ENCODE data around the gene ERC1.

ERC1 gene

GRCh38 chr12:990661-991349 is at the start of gene ERC1:
Gene ERC1, plus strand, starts transcription at chr12:991223. Its CDS starts 36,681 bp downstream, at chr12:1027904.
- no peak for DNase-seq (ENCODE audit: low read depth, low spot score)
- Histone ChIP-seq H3K27ac (ENCODE audit: low read length) (no peak within 1 kb of the TSS), H3K4me3 (ENCODE audit: low read length) (peak within 1 kb of the TSS; percentile 77), H3K36me3 (ENCODE audit: control insufficient read depth, insufficient read depth, low read length) (no peaks in the 10 kb centered on the region), H3K4me1 (ENCODE audit: control insufficient read depth, insufficient read depth, low read length) (no peaks in the 10 kb centered on the region), H3K9me3 (ENCODE audit: control insufficient read depth, insufficient read depth, low read length) (no peaks in the 10 kb centered on the region), H3K27me3 (ENCODE audit: control insufficient read depth, insufficient read depth, low read length) (no peaks in the 10 kb centered on the region)
- WGBS (ENCODE audit: insufficient coverage, insufficient read length): no CpG with 5 or more reads among the region's 87 CpGs

DNA sequence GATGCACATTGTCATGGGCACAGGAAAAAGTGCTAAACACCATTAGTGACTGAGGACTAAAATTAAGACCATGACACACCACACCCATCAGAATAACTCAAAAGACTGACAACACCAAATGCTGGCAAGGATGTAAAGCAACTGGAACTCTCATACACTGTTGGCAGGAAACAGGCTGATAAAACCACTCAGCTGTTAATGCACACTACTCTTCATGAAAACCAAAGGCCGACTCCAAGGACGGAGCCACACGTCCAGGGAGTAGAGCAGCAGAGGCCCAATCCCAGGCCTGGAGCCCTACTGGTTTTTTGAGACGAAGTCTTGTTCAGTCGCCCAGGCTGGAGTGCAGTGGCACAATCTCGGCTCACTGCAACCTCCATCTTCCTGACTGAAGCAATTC is 48.0 kb upstream of the ERC1 start:
- Histone ChIP-seq H3K4me1 (ENCODE audit: control insufficient read depth, insufficient read depth, low read length) (no peaks in the 10 kb centered on the region), H3K36me3 (ENCODE audit: control insufficient read depth, insufficient read depth, low read length) (no peaks in the 10 kb centered on the region), H3K27ac (ENCODE audit: low read length) (no peak overlapping the region), H3K4me3 (ENCODE audit: low read length) (no peak overlapping the region), H3K27me3 (ENCODE audit: control insufficient read depth, insufficient read depth, low read length) (no peaks in the 10 kb centered on the region), H3K9me3 (ENCODE audit: control insufficient read depth, insufficient read depth, low read length) (no peaks in the 10 kb centered on the region)
- no peak for DNase-seq (ENCODE audit: low read depth, low spot score)
- no CpG with 5 or more reads among the region's 6 CpGs for WGBS (ENCODE audit: insufficient coverage, insufficient read length)

DNA sequence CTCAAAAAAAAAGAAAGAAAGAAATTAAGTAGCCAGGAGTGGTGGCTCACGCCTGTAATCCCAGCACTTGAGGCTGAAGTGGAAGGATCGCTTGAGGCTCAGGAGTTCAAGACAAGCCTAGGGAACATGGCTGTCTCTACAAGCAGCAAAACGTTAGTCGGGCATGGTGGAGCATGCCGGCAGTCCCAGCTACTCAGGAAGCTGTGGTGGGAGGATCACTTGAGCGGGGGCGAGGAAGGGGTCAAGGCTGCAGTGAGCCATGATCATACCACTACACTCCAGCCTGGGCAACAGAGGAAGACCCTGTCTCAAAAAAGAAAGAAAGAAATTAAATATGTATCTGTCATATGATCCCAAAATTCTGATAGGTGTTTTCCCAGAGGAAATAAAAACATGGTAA is 46.8 kb upstream of the ERC1 start:
- Histone ChIP-seq H3K27me3 (ENCODE audit: control insufficient read depth, insufficient read depth, low read length) (no peaks in the 10 kb centered on the region), H3K36me3 (ENCODE audit: control insufficient read depth, insufficient read depth, low read length) (no peaks in the 10 kb centered on the region), H3K4me1 (ENCODE audit: control insufficient read depth, insufficient read depth, low read length) (no peaks in the 10 kb centered on the region), H3K4me3 (ENCODE audit: low read length) (no peak overlapping the region), H3K27ac (ENCODE audit: low read length) (no peak overlapping the region), H3K9me3 (ENCODE audit: control insufficient read depth, insufficient read depth, low read length) (no peaks in the 10 kb centered on the region)
- no peak for DNase-seq (ENCODE audit: low read depth, low spot score)
- no CpG with 5 or more reads among the region's 7 CpGs for WGBS (ENCODE audit: insufficient coverage, insufficient read length)

- Histone ChIP-seq H3K4me3 (ENCODE audit: low read length) (no peak overlapping the region), H3K27ac (ENCODE audit: low read length) (no peak overlapping the region), H3K27me3 (ENCODE audit: control insufficient read depth, insufficient read depth, low read length) (no peaks in the 10 kb centered on the region), H3K36me3 (ENCODE audit: control insufficient read depth, insufficient read depth, low read length) (no peaks in the 10 kb centered on the region), H3K9me3 (ENCODE audit: control insufficient read depth, insufficient read depth, low read length) (no peaks in the 10 kb centered on the region), H3K4me1 (ENCODE audit: control insufficient read depth, insufficient read depth, low read length) (no peaks in the 10 kb centered on the region)
- DNase-seq (ENCODE audit: low read depth, low spot score): no peak
Measured at GRCh38 chr12:946212-946611, 44.8 kb upstream of the ERC1 start.

DNA sequence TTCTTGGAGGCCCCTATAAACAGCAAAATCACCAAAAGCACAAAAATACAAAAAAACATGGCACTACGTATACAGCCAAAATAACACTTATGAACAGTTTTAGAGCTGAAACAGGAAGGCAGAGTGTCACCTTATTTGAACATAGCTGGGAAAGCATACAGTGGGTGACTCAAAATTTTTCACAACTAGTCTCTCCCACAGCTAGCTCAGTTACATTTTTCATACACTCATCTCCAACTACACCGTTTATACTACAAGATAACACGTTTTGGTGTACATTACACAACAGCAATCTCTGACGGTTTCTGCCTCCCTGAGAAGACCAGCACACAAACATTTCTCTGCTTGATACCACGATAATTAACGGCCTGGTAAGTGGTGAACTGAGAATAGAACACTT is 44.4 kb upstream of the ERC1 start:
- Histone ChIP-seq H3K4me1 (ENCODE audit: control insufficient read depth, insufficient read depth, low read length) (no peaks in the 10 kb centered on the region), H3K9me3 (ENCODE audit: control insufficient read depth, insufficient read depth, low read length) (no peaks in the 10 kb centered on the region), H3K4me3 (ENCODE audit: low read length) (no peak overlapping the region), H3K27ac (ENCODE audit: low read length) (no peak overlapping the region), H3K27me3 (ENCODE audit: control insufficient read depth, insufficient read depth, low read length) (no peaks in the 10 kb centered on the region), H3K36me3 (ENCODE audit: control insufficient read depth, insufficient read depth, low read length) (no peaks in the 10 kb centered on the region)
- 100% methylated on average over 1 of the region's 6 CpGs for WGBS (ENCODE audit: insufficient coverage, insufficient read length)
- no peak for DNase-seq (ENCODE audit: low read depth, low spot score)

DNA sequence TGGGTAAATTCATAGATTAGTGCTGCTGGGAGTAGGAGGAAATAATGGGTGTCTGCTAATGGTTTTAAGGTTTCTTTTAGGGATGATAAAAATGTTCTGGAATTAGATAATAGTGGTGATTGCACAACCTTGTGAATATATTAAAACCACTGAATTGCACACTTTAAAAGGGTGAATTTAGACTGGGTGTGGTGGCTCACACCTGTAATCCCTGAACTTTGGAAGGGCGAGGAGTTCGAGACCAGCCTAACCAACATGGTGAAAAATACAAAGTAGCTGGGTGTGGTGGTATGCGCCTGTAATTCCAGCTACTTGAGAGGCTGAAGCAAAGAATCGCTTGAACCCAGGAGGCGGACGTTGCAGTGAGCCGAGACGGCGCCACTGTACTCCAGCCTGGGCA is 42.8 kb upstream of the ERC1 start:
- peak overlapping the region; percentile 58; the same call in 1 of the 2 replicates for H3K4me3 ChIP-seq (ENCODE audit: low read length)
- DNase-seq (ENCODE audit: low read depth, low spot score): no peak
- no CpG with 5 or more reads among the region's 9 CpGs for WGBS (ENCODE audit: insufficient coverage, insufficient read length)
- H3K4me1 ChIP-seq (ENCODE audit: control insufficient read depth, insufficient read depth, low read length): no peaks in the 10 kb centered on the region
- no peaks in the 10 kb centered on the region for H3K27me3 ChIP-seq (ENCODE audit: control insufficient read depth, insufficient read depth, low read length)
- no peaks in the 10 kb centered on the region for H3K36me3 ChIP-seq (ENCODE audit: control insufficient read depth, insufficient read depth, low read length)
- no peak overlapping the region for H3K27ac ChIP-seq (ENCODE audit: low read length)
- H3K9me3 ChIP-seq (ENCODE audit: control insufficient read depth, insufficient read depth, low read length): no peaks in the 10 kb centered on the region

DNA sequence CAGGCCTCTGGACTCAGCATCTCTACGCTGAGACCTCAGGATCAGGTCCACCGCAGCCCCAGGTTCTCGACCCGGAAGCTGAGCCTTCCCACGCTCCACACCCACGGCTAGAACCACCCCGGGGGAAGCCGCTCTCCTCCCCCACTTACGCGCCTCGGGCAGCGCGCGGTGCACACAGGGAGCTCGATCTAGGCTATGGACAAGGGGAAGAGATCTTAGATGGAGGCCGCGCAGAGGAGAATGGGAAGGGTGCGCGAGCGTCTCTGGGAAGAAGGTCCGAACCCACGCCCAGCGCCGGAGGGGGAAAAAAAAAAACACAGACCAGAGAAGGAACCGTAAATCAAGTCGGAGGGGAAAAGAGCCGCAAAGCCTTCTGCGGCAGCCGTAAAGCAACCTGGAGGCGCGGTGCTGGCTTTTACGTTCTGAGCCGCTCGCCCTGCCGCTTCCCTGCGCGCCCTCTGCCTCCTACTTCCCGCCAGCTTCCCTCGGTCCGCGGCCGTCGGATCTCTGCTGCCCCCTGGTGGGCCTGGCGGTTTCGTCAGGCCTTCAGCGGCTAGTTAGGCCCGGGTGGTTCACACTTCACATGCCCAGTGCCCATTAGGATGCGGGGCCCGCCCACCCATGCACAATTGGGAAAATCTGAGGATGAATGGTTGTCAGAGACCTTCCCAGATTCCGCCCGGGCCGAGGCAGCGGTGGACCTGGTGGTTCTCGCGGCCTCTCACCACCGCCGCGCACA is 41.4 kb upstream of the ERC1 start, which contains the start of gene RAD52:
TSS of gene RAD52 (minus strand) at position 242 of the 739 bp plus-strand sequence. CDS start 16,636 bp downstream, outside the sequence.
- Histone ChIP-seq H3K27ac (ENCODE audit: low read length) (no peak within 1 kb of the TSS), H3K27me3 (ENCODE audit: control insufficient read depth, insufficient read depth, low read length) (no peaks in the 10 kb centered on the region), H3K9me3 (ENCODE audit: control insufficient read depth, insufficient read depth, low read length) (no peaks in the 10 kb centered on the region), H3K4me1 (ENCODE audit: control insufficient read depth, insufficient read depth, low read length) (no peaks in the 10 kb centered on the region), H3K36me3 (ENCODE audit: control insufficient read depth, insufficient read depth, low read length) (no peaks in the 10 kb centered on the region), H3K4me3 (ENCODE audit: low read length) (peak within 1 kb of the TSS; percentile 58)
- no CpG with 5 or more reads among the region's 58 CpGs for WGBS (ENCODE audit: insufficient coverage, insufficient read length)
- DNase-seq (ENCODE audit: low read depth, low spot score): peak; percentile 94

GRCh38 chr12:951176-951575 is 39.8 kb upstream of the ERC1 start:
- H3K4me3 ChIP-seq (ENCODE audit: low read length): no peak overlapping the region
- no peaks in the 10 kb centered on the region for H3K4me1 ChIP-seq (ENCODE audit: control insufficient read depth, insufficient read depth, low read length)
- H3K27ac ChIP-seq (ENCODE audit: low read length): no peak overlapping the region
- no CpG with 5 or more reads among the region's 1 CpG for WGBS (ENCODE audit: insufficient coverage, insufficient read length)
- H3K9me3 ChIP-seq (ENCODE audit: control insufficient read depth, insufficient read depth, low read length): no peaks in the 10 kb centered on the region
- H3K36me3 ChIP-seq (ENCODE audit: control insufficient read depth, insufficient read depth, low read length): no peaks in the 10 kb centered on the region
- no peak for DNase-seq (ENCODE audit: low read depth, low spot score)
- H3K27me3 ChIP-seq (ENCODE audit: control insufficient read depth, insufficient read depth, low read length): no peaks in the 10 kb centered on the region

DNA sequence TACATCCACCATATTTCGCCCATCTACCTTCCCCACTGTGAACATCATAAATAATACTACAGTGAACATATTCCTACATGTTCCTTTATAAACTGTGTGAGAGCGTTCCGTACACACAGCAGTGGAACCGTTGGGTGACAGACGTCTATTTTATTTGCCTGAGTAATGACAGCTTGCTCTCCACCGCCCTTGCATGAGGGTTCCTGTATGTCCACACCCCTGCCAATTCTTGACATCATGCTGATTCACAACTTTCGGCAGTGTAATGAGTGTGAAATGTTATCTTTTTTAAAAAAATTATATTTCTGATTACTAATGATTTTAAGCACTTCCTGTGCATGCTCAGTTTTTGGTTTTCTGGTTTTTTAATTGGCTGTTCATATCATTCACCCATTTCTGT is 37.2 kb upstream of the ERC1 start:
- Histone ChIP-seq H3K4me1 (ENCODE audit: control insufficient read depth, insufficient read depth, low read length) (no peaks in the 10 kb centered on the region), H3K27ac (ENCODE audit: low read length) (no peak overlapping the region), H3K36me3 (ENCODE audit: control insufficient read depth, insufficient read depth, low read length) (no peaks in the 10 kb centered on the region), H3K27me3 (ENCODE audit: control insufficient read depth, insufficient read depth, low read length) (no peaks in the 10 kb centered on the region), H3K9me3 (ENCODE audit: control insufficient read depth, insufficient read depth, low read length) (no peaks in the 10 kb centered on the region), H3K4me3 (ENCODE audit: low read length) (no peak overlapping the region)
- WGBS (ENCODE audit: insufficient coverage, insufficient read length): 100% methylated on average over 1 of the region's 7 CpGs
- no peak for DNase-seq (ENCODE audit: low read depth, low spot score)

DNA sequence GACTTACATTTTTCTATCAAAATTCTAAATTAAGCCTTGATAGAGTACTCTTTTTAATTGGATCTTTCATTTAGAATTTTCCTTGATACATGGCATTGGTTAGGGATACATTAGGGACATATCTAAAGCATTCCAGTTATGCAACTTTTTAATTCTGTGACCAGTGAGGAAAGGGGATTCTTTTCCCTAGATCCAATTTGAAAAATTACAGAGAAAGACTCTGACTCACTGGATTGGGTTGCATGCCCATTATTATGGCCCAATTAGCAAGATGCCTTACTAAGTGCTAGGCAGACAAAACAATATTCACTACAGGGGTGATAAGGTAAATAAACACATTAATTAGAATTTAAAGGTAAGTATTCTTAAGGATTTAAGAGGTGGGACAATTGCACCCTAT is 36.3 kb upstream of the ERC1 start:
- Histone ChIP-seq H3K4me1 (ENCODE audit: control insufficient read depth, insufficient read depth, low read length) (no peaks in the 10 kb centered on the region), H3K36me3 (ENCODE audit: control insufficient read depth, insufficient read depth, low read length) (no peaks in the 10 kb centered on the region), H3K9me3 (ENCODE audit: control insufficient read depth, insufficient read depth, low read length) (no peaks in the 10 kb centered on the region), H3K27me3 (ENCODE audit: control insufficient read depth, insufficient read depth, low read length) (no peaks in the 10 kb centered on the region), H3K4me3 (ENCODE audit: low read length) (no peak overlapping the region), H3K27ac (ENCODE audit: low read length) (no peak overlapping the region)
- DNase-seq (ENCODE audit: low read depth, low spot score): no peak

DNA sequence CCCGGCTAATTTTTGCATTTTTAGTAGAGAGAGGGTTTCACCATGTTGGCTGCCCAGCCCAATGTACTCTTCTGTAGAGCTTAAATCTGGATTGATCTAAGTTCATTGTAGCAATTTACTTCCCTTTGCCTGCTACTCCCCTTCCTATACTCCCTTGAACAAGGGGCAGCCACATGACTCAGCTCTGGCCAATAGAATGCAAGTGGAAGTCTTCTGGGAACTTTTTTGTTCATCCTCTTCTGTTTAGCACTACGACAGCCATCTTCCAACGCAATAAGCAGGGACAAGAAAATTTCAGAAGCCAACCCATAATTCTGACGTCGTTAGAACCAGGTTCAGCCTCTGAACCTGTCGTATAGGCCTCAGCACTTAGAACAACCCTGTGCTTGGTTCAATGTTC is 35.1 kb upstream of the ERC1 start:
- Histone ChIP-seq H3K27ac (ENCODE audit: low read length) (no peak overlapping the region), H3K4me1 (ENCODE audit: control insufficient read depth, insufficient read depth, low read length) (no peaks in the 10 kb centered on the region), H3K4me3 (ENCODE audit: low read length) (no peak overlapping the region), H3K36me3 (ENCODE audit: control insufficient read depth, insufficient read depth, low read length) (no peaks in the 10 kb centered on the region), H3K9me3 (ENCODE audit: control insufficient read depth, insufficient read depth, low read length) (no peaks in the 10 kb centered on the region), H3K27me3 (ENCODE audit: control insufficient read depth, insufficient read depth, low read length) (no peaks in the 10 kb centered on the region)
- no CpG with 5 or more reads among the region's 6 CpGs for WGBS (ENCODE audit: insufficient coverage, insufficient read length)
- no peak for DNase-seq (ENCODE audit: low read depth, low spot score)

Data from iPS DF 6.9 (cell line).